HG03457 (cell line): ENCODE results near the gene METTL15.
"Not testable (repeated sequence)": the region's sequence is repeated elsewhere in the genome, so short reads cannot be mapped to it uniquely, and the experiment has no call there.

Source experiments
- ATAC-seq: cut with Tn5 transposase; IDR thresholded peaks from one replicate; pipeline ENCODE4 v1.9.1; 2021; ENCODE audit warnings: moderate number of reproducible peaks; ENCODE audit not compliant: unreplicated experiment

The METTL15 gene

GRCh38 chr11:28176351-28176750 lies 68.2 kb downstream of the METTL15 start:
- no peak for ATAC-seq

GRCh38 chr11:28195449-28195848 lies 87.3 kb downstream of the METTL15 start:
- no peak for ATAC-seq

- no peak for ATAC-seq
Observed at GRCh38 chr11:28209906-28210305, 101.7 kb downstream of the METTL15 start.

GRCh38 chr11:28222063-28222462 lies 113.9 kb downstream of the METTL15 start:
- ATAC-seq, result not testable (repeated sequence)

GRCh38 chr11:28223577-28223976 lies 115.4 kb downstream of the METTL15 start:
- ATAC-seq, result no peak

GRCh38 chr11:28223994-28224393 lies 115.8 kb downstream of the METTL15 start:
- ATAC-seq, result no peak

GRCh38 chr11:28227460-28227859 lies 119.3 kb downstream of the METTL15 start:
- no peak for ATAC-seq

GRCh38 chr11:28228196-28228895 lies 120.2 kb downstream of the METTL15 start:
- ATAC-seq, result no peak

GRCh38 chr11:28231475-28231874 lies 123.3 kb downstream of the METTL15 start:
- ATAC-seq, result no peak

- ATAC-seq, result no peak
Observed at GRCh38 chr11:28232649-28233048, 124.5 kb downstream of the METTL15 start.

- no peak for ATAC-seq
Observed at GRCh38 chr11:28241760-28242159, 133.6 kb downstream of the METTL15 start.

GRCh38 chr11:28242596-28242995 lies 134.4 kb downstream of the METTL15 start:
- no peak for ATAC-seq

- ATAC-seq, result no peak
Observed at GRCh38 chr11:28243061-28243460, 134.9 kb downstream of the METTL15 start.

GRCh38 chr11:28243581-28243980 lies 135.4 kb downstream of the METTL15 start:
- ATAC-seq, result no peak

GRCh38 chr11:28245131-28245530 lies 136.9 kb downstream of the METTL15 start:
- ATAC-seq, result no peak

GRCh38 chr11:28250192-28250591 lies 142.0 kb downstream of the METTL15 start:
- ATAC-seq, result no peak

GRCh38 chr11:28251257-28251656 lies 143.1 kb downstream of the METTL15 start:
- no peak for ATAC-seq

- no peak for ATAC-seq
Observed at GRCh38 chr11:28257761-28258160, 149.6 kb downstream of the METTL15 start.

GRCh38 chr11:28259177-28259843 lies 151.1 kb downstream of the METTL15 start:
- no peak for ATAC-seq

- no peak for ATAC-seq
Observed at GRCh38 chr11:28268925-28269324, 160.7 kb downstream of the METTL15 start.

- ATAC-seq, result no peak
Observed at GRCh38 chr11:28269586-28269985, 161.4 kb downstream of the METTL15 start.

GRCh38 chr11:28272247-28272646 lies 164.1 kb downstream of the METTL15 start:
- not testable (repeated sequence) for ATAC-seq

- no peak for ATAC-seq
Observed at GRCh38 chr11:28274216-28274615, 166.0 kb downstream of the METTL15 start.
